Measurements from ENCODE around the gene BRD9.

- no peak for TF ChIP-seq POLR2A (IDR thresholded peaks at IDR 0.05; ENCODE audit: low read depth)
- TF ChIP-seq CTCF (IDR thresholded peaks at IDR 0.05) = no peak
- no peak for TF ChIP-seq POLR2AphosphoS5 (IDR thresholded peaks at IDR 0.05)
- TF ChIP-seq EP300 (IDR thresholded peaks at IDR 0.05) = no peak
Observed at GRCh38 chr5:937151-937924, 44.7 kb upstream of the BRD9 start.

Measured in esophagus muscularis mucosa (tissue), 4 donors.